ENCODE data around the gene TNFAIP2.

DNA sequence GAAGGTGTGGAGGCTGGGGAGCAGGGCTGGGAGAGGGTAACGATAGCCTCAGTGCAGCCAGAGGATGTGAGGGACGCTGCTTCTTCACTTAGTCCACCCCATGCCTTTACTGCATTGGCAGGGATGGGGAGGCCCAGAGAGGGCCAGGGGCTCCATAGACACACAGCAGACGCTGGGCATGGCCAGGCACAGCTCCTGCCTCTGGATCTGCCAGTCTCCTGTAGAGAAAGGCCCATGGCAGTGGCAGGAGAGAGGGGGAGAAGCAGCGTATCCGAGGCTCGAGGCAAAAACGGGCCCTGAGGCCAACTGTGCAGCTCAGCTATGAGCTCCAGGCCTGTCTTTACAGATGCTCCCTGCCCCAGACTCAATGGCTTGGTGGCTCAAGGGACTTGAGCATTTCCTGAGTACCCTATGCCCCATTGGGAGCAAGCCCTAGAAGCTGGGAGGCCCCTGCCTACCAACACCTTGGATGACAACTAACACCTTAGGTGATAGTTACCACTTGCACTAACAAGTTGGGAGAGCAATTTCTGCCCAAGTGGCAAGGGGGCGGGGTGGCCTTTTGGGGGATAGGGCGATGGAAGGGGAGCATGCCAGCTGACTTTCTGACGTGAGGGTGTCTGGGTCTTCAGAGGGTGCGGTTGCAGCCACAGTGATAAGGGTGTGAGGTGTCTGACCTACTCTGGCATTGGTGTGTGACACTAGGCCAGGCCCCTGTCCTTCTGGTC lies 44.2 kb upstream of the TNFAIP2 start:
- TF ChIP-seq CTCF (IDR thresholded peaks at IDR 0.05) (no peak), EZH2 (IDR thresholded peaks at IDR 0.05) (no peak)

Data from neural progenitor cell (in vitro differentiated cells).